Smooth muscle cell (in vitro differentiated cells): ENCODE data around the gene SPAG6. TPM values are rescaled to one million over a fixed set of nuclear protein-coding genes. Genes with fewer than 3 reads are reported as not detected.

Source experiments
- DNase-seq: peaks from one replicate; lab custom pipeline; 2025; ENCODE audit not compliant: unreplicated experiment; lab: John Stamatoyannopoulos, UW
- H2AFZ ChIP-seq: fragments of 200-600 bp; sonication (generic); 2 replicates; pipeline ENCODE4 v1.6.0; 2016; ENCODE audit warnings: antibody characterized with exemption, low read depth, mild to moderate bottlenecking
- H3F3A ChIP-seq: fragments of 200-600 bp; sonication (generic); 2 replicates; pipeline ENCODE4 v1.6.0; 2017; ENCODE audit warnings: antibody characterized with exemption, low read depth
- H3K27ac ChIP-seq: fragments of 200-600 bp; sonication (generic); 2 replicates; pipeline ENCODE4 v1.5.1; 2016; ENCODE audit warnings: low read depth, mild to moderate bottlenecking
- H3K27me3 ChIP-seq: fragments of 200-600 bp; sonication (generic); 2 replicates; pipeline ENCODE4 v1.6.1; 2016; ENCODE audit warnings: low read depth, mild to moderate bottlenecking
- H3K36me3 ChIP-seq: fragments of 200-600 bp; sonication (generic); 2 replicates; pipeline ENCODE4 v1.5.1; 2016; ENCODE audit warnings: low read depth
- H3K4me1 ChIP-seq: fragments of 200-600 bp; sonication (generic); 2 replicates; pipeline ENCODE4 v1.5.1; 2016; ENCODE audit warnings: low read depth
- H3K4me2 ChIP-seq: fragments of 200-600 bp; sonication (generic); 2 replicates; pipeline ENCODE4 v1.6.0; 2016; ENCODE audit warnings: mild to moderate bottlenecking
- H3K4me3 ChIP-seq: fragments of 200-600 bp; sonication (generic); 2 replicates; pipeline ENCODE4 v1.5.1; 2016; ENCODE audit warnings: mild to moderate bottlenecking
- H3K79me2 ChIP-seq: fragments of 200-600 bp; sonication (generic); 2 replicates; pipeline ENCODE4 v1.6.0; 2016; ENCODE audit warnings: low read depth, mild to moderate bottlenecking
- H3K9ac ChIP-seq: fragments of 200-600 bp; sonication (generic); 2 replicates; pipeline ENCODE4 v1.6.0; 2016; ENCODE audit warnings: low read depth
- H3K9me3 ChIP-seq: fragments of 200-600 bp; sonication (generic); replicated peaks from 2 replicates; pipeline ENCODE4 v1.5.1; 2016; ENCODE audit warnings: low read depth
- H4K20me1 ChIP-seq: fragments of 200-600 bp; sonication (generic); 2 replicates; pipeline ENCODE4 v1.6.0; 2016; ENCODE audit warnings: low read depth
- CTCF ChIP-seq: fragments of 200-600 bp; sonication (generic); IDR thresholded peaks from 2 replicates; pipeline ENCODE4 v1.5.1; 2017; ENCODE audit warnings: borderline replicate concordance, mild to moderate bottlenecking, antibody characterized with exemption; ENCODE audit not compliant: insufficient read depth, poor library complexity, severe bottlenecking
- WGBS: methylation state at CpG from one replicate; pipeline ENCODE4 v1.1.7; 2016; ENCODE audit warnings: low lambda C conversion rate; 5-methylcytosine and 5-hydroxymethylcytosine counted together
- polyA plus RNA-seq: library from polyadenylated mRNA; unstranded; fragments of >200 nt; fragmentation: Nextera tagmentation; extraction: Ambion mirVana; gene quantifications from 2 replicates; pipeline ENCODE4 v1.2.1, GENCODE V29; 2016
- total RNA-seq: library from RNA; depleted of rRNA; stranded (reverse); fragments of >200 nt; gene quantifications from 2 replicates; pipeline ENCODE4 v1.2.3, GENCODE V29; 2014

SPAG6 gene
- total and polyA plus RNA-seq, 2 experiments from 2014 or later, result 0.61 TPM; not detected in 1

- no peak for DNase-seq
- Histone ChIP-seq H3F3A (peaks cover 6% of the 10 kb centered on the region), H3K36me3 (peaks cover 8% of the 10 kb centered on the region), H4K20me1 (peaks cover 51% of the 10 kb centered on the region), H3K4me2 (peak overlapping the region; percentile 88), H3K9me3 (no peaks in the 10 kb centered on the region), H3K79me2 (peaks cover 8% of the 10 kb centered on the region), H3K9ac (no peak overlapping the region), H3K4me3 (peak overlapping the region; percentile 63), H3K27ac (no peak overlapping the region), H3K4me1 (peaks cover 24% of the 10 kb centered on the region), H3K27me3 (peaks cover 34% of the 10 kb centered on the region), H2AFZ (no peak overlapping the region)
- TF ChIP-seq CTCF, result no peak
- WGBS, result 11% methylated on average over 4 of the region's 4 CpGs
Measured at GRCh38 chr10:22324413-22324812, 20.9 kb upstream of the SPAG6 start.

DNA sequence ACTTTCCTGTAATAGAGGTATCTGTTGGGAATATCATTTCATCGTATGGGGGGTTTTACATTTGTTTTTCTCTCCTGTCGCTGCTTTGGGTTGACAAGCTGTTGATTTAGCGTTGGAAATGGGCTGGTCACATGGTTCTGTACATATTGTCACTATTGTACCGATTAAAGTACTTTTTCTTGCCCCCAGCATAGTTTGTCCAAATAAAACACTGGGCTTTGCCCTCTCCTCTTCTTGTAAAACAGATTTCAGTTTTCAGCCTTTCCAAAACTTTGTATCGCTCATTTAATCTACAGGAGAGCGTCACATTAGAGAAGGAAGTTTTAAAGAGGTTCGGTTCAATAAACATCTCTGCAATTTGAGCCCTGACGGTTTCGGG lies 20.4 kb upstream of the SPAG6 start:
- Histone ChIP-seq H3K9ac (peak overlapping the region; percentile 35), H3K79me2 (peaks cover 8% of the 10 kb centered on the region), H3K9me3 (no peaks in the 10 kb centered on the region), H3K27me3 (peaks cover 35% of the 10 kb centered on the region), H2AFZ (no peak overlapping the region), H4K20me1 (peaks cover 49% of the 10 kb centered on the region), H3K27ac (no peak overlapping the region), H3F3A (peaks cover 3% of the 10 kb centered on the region), H3K4me3 (peak overlapping the region; percentile 63), H3K4me2 (peak overlapping the region; percentile 88), H3K4me1 (peaks cover 20% of the 10 kb centered on the region), H3K36me3 (peaks cover 13% of the 10 kb centered on the region)
- no peak for TF ChIP-seq CTCF
- no peak for DNase-seq
- 4% methylated on average over 9 of the region's 9 CpGs for WGBS

DNA sequence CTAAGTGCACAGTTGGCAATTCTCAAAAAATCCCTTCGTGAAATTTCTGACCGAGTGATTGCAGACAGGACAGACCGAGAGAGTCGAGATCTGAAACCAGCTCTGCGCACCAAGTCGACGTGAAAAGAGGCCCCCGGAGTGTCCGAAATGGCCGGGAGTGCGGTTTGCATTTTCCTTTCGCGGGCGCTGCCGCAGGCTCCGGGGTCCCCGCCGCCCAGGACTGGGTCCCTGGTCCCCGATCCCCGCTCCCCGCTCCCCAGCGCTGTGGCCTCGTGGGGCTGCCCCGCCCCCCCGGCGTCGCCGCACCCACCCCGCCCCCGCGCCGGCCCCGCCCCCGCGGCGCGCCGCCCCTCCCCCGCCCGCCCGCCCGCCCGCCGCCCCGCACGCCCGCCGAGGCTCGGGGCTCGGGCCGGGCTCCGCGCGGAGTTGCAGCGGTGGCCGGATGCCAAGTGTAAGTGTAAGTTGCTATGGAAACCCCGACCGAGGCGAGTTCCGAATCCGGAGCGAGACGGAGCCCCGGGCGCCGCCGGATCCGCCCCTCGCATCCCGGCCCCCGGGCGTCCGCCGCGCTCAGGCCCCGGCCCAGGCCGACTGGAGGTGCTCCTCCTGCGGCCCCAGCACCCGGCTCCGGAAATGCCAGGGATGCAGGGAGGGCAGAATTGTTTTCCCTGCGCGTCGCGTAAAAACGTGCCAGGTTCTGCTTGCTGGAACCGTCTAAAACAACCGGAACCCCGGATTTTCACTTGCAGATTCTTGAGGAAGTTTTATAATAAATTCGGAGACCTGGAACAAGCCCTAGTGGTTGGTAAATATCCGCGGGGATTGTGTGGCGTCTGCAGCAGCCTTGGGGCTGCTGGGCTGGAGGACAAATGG lies 19.8 kb upstream of the SPAG6 start:
- Histone ChIP-seq H3K9me3 (no peaks in the 10 kb centered on the region), H3K4me3 (peak overlapping the region; percentile 63), H3K4me1 (peaks cover 17% of the 10 kb centered on the region), H4K20me1 (peaks cover 49% of the 10 kb centered on the region), H3K27me3 (peaks cover 41% of the 10 kb centered on the region), H3K4me2 (peak overlapping the region; percentile 88), H3K79me2 (peaks cover 8% of the 10 kb centered on the region), H3F3A (no peaks in the 10 kb centered on the region), H3K36me3 (peaks cover 14% of the 10 kb centered on the region), H2AFZ (peak overlapping the region; percentile 29), H3K9ac (peak overlapping the region; percentile 35), H3K27ac (no peak overlapping the region)
- DNase-seq, result no peak
- WGBS, result 2% methylated on average over 75 of the region's 92 CpGs
- TF ChIP-seq CTCF, result no peak

DNA sequence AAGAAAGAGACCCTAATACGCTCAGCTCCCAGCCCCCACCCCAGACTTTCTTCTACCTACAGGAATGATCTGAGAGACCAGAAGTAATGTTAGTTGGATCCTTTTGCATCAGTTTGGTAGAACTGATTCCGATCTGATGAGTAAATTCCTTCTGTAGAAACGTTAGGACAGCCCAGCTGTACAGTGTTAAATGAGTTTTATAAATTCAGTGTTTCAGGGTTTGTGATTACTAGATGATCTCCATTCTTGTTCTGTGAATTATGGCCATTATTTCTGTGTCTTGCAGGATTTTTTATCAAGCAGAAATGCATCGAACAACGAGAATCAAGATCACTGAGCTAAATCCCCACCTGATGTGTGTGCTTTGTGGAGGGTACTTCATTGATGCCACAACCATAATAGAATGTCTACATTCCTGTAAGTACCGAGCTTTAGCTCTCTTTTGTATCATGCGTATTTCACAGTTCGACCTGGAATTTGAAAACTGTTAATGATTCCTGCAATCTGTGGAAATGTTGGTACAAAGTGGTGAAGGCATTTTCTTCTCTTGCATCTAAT lies 19.1 kb upstream of the SPAG6 start:
- H3K9me3 ChIP-seq, result no peaks in the 10 kb centered on the region
- H2AFZ ChIP-seq, result no peak overlapping the region
- no peak overlapping the region for H3K9ac ChIP-seq
- WGBS, result 46% methylated on average over 8 of the region's 8 CpGs
- peaks cover 48% of the 10 kb centered on the region for H3K27me3 ChIP-seq
- peak overlapping the region; percentile 88 for H3K4me2 ChIP-seq
- H3K36me3 ChIP-seq, result peaks cover 14% of the 10 kb centered on the region
- H3K79me2 ChIP-seq, result peaks cover 8% of the 10 kb centered on the region
- no peak overlapping the region for H3K27ac ChIP-seq
- no peaks in the 10 kb centered on the region for H3F3A ChIP-seq
- no peak for TF ChIP-seq CTCF
- H4K20me1 ChIP-seq, result peaks cover 49% of the 10 kb centered on the region
- H3K4me1 ChIP-seq, result peaks cover 17% of the 10 kb centered on the region
- peak overlapping the region; percentile 63 for H3K4me3 ChIP-seq
- DNase-seq, result no peak
